ENCODE data around the gene RUSF1.

RUSF1 gene

DNA sequence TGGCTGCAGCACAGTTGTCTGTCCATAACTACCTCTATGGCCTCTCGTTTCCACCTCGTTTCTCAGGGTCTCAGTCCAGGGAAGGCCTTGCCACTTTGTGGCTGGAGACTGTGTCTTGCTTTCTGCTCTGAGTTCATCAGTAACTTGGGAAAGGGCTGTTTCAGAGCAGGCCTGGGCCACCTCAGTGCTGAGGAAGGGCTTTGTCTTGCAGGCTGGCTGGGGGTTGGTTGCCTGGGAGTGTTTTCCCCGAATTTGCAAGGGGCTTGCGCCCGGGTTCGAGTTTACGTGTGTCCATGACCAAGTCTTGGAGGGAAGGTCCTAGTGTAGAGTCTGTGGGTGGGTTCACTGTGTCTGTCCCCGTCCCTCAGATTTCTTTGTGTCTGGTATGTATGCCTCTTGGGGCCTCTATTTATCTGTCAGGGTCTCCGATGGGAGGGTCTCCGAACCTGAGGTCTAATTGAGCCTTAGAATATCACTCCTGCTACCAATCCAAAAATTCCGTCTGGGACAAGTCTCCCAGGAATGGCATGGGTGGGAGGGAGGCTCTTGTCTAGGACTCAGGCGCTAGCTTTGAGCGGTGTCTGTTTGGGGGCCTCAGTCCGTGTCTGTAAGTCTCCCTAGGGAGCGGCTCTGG lies 36.8 kb downstream of the RUSF1 start:
- peaks cover 16% of the 10 kb centered on the region for H3K27me3 Mint-ChIP-seq
- no peak overlapping the region for H3K27ac Mint-ChIP-seq (ENCODE audit: low read depth)
- DNase-seq (ENCODE audit: low spot score in 2 of 2) (no peak), ATAC-seq (replicated peaks; ENCODE audit: extremely low read depth, poor library complexity, severe bottlenecking) (no peak)
- H3K9me3 Mint-ChIP-seq = no peaks in the 10 kb centered on the region
- H3K4me1 Mint-ChIP-seq = peaks cover 19% of the 10 kb centered on the region
- H3K36me3 Mint-ChIP-seq (ENCODE audit: insufficient read depth) = peaks cover 5% of the 10 kb centered on the region
- H3K4me3 Mint-ChIP-seq = no peak overlapping the region

DNA sequence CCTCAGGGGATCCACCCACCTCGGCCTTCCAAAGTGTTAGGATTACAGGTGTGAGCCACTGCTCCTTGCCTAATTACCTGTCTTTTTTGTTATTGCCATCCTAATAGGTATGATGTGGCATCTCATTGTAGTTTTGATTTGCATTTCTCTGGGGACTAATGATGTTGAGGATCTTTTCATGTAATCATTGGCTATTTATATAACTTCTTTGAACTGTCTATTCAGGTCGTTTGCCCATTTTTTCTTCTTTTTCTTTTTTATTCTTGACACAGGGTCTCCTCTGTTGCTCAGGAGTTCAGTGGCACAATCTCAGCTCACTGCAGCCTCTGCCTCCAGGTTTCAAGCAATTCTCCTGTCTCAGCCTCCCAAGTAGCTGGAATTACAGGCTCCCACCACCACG lies 37.6 kb downstream of the RUSF1 start:
- H3K27me3 Mint-ChIP-seq = peaks cover 16% of the 10 kb centered on the region
- H3K36me3 Mint-ChIP-seq (ENCODE audit: insufficient read depth) = peaks cover 7% of the 10 kb centered on the region
- DNase-seq (ENCODE audit: low spot score in 2 of 2) = no peak

DNA sequence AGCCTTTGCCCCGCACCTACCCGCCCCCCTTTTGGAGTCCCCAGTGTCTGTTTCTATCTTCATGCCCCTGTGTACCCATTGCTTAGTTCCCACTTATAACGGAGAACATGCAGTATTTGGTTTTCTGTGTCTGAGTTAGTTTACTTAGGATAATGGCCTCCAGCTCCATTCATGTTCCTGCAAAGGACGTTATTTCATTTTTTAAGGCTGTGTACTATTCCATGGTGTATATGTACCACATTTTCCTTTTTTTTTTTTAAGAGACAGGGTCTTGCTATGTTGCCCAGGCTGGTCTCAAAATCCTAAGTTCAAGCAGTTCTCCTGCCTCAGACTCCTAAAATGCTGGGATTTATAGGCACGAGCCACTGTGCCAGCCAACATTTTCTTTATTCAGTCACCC lies 40.3 kb downstream of the RUSF1 start:
- Mint-ChIP-seq H3K27me3 (peaks cover 8% of the 10 kb centered on the region), H3K27ac (ENCODE audit: low read depth) (no peak overlapping the region)
- no peak for DNase-seq (ENCODE audit: low spot score in 2 of 2)

More for the DNA sequence above, 37.6 kb downstream of the RUSF1 start:
- Mint-ChIP-seq H3K4me1 (peaks cover 16% of the 10 kb centered on the region), H3K9me3 (no peaks in the 10 kb centered on the region), H3K4me3 (no peak overlapping the region), H3K27ac (ENCODE audit: low read depth) (no peak overlapping the region)
- ATAC-seq (replicated peaks; ENCODE audit: extremely low read depth, poor library complexity, severe bottlenecking) = no peak

DNA sequence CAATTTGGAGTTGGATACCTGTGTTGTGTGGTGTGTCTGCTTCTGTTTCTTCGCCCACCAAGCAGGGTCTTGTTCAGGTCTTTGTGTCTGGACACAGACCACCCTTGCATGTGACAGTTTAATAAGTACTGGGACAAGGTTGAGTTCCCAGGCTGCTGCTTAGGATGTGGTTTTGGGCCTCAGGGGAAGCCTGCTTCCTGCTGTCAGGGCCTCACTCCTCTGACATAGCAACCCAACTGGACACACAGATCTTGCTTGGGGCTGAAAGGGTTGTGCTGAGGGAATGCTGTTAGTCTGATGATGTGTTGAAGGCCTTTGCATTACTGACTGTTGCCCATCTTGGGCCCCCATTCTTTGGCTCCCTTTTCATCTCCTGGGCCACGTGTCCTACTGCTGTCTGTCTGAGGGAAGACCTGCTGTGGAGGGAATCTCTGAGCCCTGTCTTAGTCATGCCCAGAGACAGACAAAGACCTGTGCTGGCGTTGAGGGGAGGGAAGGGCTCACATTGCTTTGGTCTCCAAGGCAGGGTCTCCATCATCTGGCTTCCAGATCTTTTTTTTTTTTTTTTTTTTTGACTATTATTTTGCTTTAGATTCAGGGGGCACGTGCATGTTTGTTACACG lies 40.9 kb downstream of the RUSF1 start:
- H3K27ac Mint-ChIP-seq (ENCODE audit: low read depth) = no peak overlapping the region
- ATAC-seq (replicated peaks; ENCODE audit: extremely low read depth, poor library complexity, severe bottlenecking) = no peak
- peaks cover 14% of the 10 kb centered on the region for H3K4me1 Mint-ChIP-seq
- no peaks in the 10 kb centered on the region for H3K9me3 Mint-ChIP-seq
- no peak overlapping the region for H3K4me3 Mint-ChIP-seq
- no peak for DNase-seq (ENCODE audit: low spot score in 2 of 2)
- H3K36me3 Mint-ChIP-seq (ENCODE audit: insufficient read depth) = peaks cover 23% of the 10 kb centered on the region
- H3K27me3 Mint-ChIP-seq = peaks cover 2% of the 10 kb centered on the region

More for the DNA sequence above, 40.3 kb downstream of the RUSF1 start:
- H3K4me3 Mint-ChIP-seq = no peak overlapping the region
- H3K4me1 Mint-ChIP-seq = peaks cover 20% of the 10 kb centered on the region
- no peak for ATAC-seq (replicated peaks; ENCODE audit: extremely low read depth, poor library complexity, severe bottlenecking)
- H3K9me3 Mint-ChIP-seq = no peaks in the 10 kb centered on the region
- peaks cover 20% of the 10 kb centered on the region for H3K36me3 Mint-ChIP-seq (ENCODE audit: insufficient read depth)

DNA sequence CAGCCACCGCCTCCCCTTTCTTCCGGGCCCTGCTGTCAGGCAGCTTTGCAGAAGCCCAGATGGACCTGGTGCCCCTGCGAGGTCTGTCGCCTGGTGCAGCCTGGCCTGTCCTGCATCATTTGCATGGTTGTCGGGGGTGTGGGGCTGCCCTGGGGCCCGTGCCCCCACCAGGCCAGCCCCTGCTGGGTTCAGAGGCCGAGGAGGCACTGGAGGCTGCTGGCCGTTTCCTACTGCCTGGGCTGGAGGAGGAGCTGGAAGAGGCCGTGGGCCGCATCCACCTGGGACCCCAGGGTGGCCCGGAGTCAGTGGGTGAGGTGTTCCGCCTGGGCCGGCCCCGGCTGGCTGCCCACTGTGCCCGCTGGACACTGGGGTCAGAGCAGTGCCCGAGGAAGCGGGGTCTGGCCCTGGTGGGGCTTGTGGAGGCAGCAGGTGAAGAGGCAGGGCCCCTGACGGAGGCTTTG lies 41.8 kb downstream of the RUSF1 start:
- ATAC-seq (replicated peaks; ENCODE audit: extremely low read depth, poor library complexity, severe bottlenecking) = no peak
- DNase-seq (ENCODE audit: low spot score in 2 of 2) = no peak
- Mint-ChIP-seq H3K27me3 (no peaks in the 10 kb centered on the region), H3K36me3 (ENCODE audit: insufficient read depth) (peaks cover 23% of the 10 kb centered on the region), H3K9me3 (no peaks in the 10 kb centered on the region), H3K4me1 (peaks cover 14% of the 10 kb centered on the region), H3K27ac (ENCODE audit: low read depth) (no peak overlapping the region), H3K4me3 (no peak overlapping the region)

DNA sequence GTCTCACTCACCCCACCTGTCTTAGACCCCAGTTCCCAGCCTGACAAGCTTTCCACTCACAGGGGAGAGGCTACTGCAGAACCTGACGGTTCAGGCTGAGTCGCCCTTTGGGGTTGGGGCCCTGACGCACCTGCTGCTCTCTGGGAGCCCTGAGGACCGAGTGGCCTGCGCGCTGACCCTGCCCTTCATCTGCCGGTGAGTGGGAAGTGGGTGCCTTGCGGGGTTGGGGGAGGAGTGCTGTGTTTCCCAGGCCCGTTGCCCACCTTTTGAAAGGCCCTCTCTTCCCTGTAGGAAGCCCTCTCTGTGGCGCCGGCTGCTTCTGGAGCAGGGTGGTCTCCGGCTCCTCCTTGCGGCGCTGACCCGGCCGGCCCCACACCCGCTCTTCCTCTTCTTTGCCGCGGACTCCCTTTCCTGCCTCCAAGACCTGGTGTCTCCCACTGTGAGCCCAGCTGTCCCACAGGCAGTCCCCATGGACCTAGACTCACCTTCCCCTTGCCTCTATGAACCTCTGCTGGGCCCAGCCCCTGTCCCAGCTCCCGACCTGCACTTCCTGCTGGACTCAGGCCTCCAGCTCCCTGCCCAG lies 42.3 kb downstream of the RUSF1 start:
- Mint-ChIP-seq H3K9me3 (no peaks in the 10 kb centered on the region), H3K36me3 (ENCODE audit: insufficient read depth) (peaks cover 25% of the 10 kb centered on the region), H3K27me3 (no peaks in the 10 kb centered on the region), H3K4me3 (no peak overlapping the region), H3K4me1 (peaks cover 20% of the 10 kb centered on the region), H3K27ac (ENCODE audit: low read depth) (no peak overlapping the region)
- ATAC-seq (replicated peaks; ENCODE audit: extremely low read depth, poor library complexity, severe bottlenecking) = no peak
- DNase-seq (ENCODE audit: low spot score in 2 of 2) = no peak

DNA sequence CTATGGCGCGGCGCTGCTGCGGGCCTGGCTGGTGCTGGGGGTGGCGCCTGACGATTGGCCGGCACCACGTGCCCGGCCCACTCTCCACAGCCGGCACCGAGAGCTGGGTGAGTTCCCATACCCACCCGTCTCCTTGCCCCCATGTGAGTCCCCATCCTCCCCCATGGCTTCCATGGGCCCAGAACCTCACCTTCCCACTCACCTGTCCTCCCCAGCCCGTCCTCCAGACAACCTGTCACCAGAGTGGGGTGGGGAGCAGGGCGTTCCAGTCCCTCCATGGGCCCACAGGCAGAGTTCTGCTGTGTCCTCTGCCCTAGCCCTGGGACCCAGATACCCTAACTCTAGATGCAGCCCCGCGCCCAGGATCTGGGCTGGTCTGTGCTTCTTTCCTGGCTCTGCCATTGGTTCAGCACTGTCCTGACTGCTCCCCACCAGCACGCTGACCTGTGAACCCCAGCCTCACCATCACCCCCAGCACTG lies 43.4 kb downstream of the RUSF1 start:
- Mint-ChIP-seq H3K27ac (ENCODE audit: low read depth) (no peak overlapping the region), H3K4me1 (peaks cover 27% of the 10 kb centered on the region)
- no peak for ATAC-seq (replicated peaks; ENCODE audit: extremely low read depth, poor library complexity, severe bottlenecking)

DNA sequence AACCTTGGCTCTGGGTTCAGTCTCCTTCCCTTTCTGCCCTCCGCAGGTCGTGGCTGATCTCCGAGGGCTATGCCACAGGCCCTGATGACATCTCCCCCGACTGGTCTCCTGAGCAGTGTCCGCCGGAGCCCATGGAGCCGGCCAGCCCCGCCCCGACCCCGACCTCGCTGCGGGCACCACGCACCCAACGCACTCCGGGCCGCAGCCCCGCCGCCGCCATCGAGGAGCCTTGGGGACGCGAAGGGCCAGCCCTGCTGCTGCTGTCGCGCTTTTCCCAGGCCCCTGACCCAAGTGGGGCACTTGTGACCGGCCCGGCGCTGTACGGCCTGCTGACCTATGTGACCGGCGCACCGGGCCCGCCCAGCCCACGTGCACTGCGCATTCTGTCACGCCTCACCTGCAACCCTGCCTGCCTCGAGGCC lies 43.8 kb downstream of the RUSF1 start:
- H3K4me1 Mint-ChIP-seq = peaks cover 28% of the 10 kb centered on the region
- no peaks in the 10 kb centered on the region for H3K27me3 Mint-ChIP-seq
- H3K36me3 Mint-ChIP-seq (ENCODE audit: insufficient read depth) = peaks cover 30% of the 10 kb centered on the region
- ATAC-seq (replicated peaks; ENCODE audit: extremely low read depth, poor library complexity, severe bottlenecking) = no peak
- H3K9me3 Mint-ChIP-seq = no peaks in the 10 kb centered on the region
- H3K4me3 Mint-ChIP-seq = no peak overlapping the region
- DNase-seq (ENCODE audit: low spot score in 2 of 2) = no peak
- H3K27ac Mint-ChIP-seq (ENCODE audit: low read depth) = no peak overlapping the region

More for the DNA sequence above, 43.4 kb downstream of the RUSF1 start:
- peaks cover 26% of the 10 kb centered on the region for H3K36me3 Mint-ChIP-seq (ENCODE audit: insufficient read depth)
- H3K4me3 Mint-ChIP-seq = no peak overlapping the region
- no peaks in the 10 kb centered on the region for H3K9me3 Mint-ChIP-seq
- H3K27me3 Mint-ChIP-seq = no peaks in the 10 kb centered on the region
- DNase-seq (ENCODE audit: low spot score in 2 of 2) = no peak

DNA sequence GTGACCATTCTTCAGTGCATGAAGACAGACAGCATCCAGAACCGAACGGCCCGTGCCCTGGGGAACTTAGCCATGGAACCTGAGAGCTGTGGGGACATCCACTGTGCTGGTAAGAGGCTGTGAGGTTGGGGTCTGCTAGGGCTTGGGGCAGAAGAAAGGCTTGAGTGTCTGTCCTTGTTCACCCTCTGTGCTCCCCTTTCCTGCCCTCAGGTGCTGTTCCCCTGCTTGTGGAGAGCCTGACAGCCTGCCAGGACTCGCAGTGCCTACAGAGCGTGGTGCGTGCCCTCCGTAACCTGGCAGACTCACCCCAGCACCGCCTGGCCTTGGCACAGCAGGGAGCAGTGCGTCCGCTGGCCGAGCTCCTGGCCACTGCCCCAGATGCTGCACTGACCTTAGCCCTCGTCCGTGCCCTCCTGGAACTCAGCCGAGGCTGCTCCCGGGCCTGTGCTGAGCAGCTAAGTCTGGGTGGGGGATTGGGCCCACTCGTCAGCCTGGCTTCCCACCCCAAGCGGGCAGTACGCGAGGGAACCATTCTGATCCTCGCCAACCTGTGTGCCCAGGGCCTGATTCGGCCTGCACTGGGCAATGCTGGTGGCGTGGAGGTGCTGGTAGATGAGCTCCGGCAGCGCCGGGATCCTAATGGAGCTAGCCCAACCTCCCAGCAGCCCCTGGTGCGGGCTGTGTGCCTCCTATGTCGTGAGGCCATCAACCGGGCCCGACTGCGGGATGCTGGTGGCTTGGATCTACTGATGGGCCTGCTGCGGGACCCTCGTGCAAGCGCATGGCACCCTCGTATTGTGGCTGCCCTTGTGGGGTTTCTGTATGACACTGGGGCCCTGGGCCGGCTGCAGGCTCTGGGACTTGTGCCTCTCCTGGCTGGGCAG lies 46.0 kb downstream of the RUSF1 start:
- Mint-ChIP-seq H3K27ac (ENCODE audit: low read depth) (no peak overlapping the region), H3K4me1 (peaks cover 30% of the 10 kb centered on the region), H3K36me3 (ENCODE audit: insufficient read depth) (peaks cover 37% of the 10 kb centered on the region), H3K9me3 (no peaks in the 10 kb centered on the region), H3K4me3 (no peak overlapping the region), H3K27me3 (no peaks in the 10 kb centered on the region)
- no peak for DNase-seq (ENCODE audit: low spot score in 2 of 2)
- no peak for ATAC-seq (replicated peaks; ENCODE audit: extremely low read depth, poor library complexity, severe bottlenecking)

DNA sequence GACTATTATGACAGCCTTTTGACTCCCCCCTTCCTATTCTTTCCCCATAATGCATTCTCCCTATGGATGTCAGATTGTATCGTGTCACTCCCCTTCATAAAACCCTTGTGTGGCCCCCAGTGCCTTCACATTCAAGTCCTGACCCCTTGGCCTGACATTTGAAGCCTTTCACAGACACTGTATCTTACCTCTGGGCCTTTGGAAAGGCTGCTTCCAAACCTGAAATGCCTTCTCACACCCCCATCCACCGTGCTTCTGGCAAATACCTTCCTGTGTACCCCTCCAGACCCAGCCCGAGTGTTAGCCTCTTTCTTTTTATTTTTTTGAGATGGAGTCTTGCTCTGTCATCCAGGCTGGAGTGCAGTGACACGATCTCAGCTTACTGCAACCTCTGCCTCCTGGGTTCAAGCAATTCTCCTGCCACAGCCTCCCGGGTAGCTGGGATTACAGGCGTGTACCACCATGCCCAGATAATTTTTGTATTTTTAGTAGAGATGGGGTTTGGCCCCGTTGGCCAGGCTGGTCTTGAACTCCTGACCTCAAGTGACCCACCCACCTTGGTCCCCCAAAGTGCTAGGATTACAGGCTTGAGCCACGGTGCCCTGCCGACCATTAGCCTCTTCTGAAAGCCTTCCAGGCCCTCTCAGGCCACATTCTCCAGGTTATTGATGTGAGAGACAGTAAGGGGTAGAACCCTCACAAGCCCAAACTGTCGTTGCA lies 46.8 kb downstream of the RUSF1 start:
- H3K27me3 Mint-ChIP-seq = no peaks in the 10 kb centered on the region
- H3K4me3 Mint-ChIP-seq = no peak overlapping the region
- peaks cover 24% of the 10 kb centered on the region for H3K4me1 Mint-ChIP-seq
- DNase-seq (ENCODE audit: low spot score in 2 of 2) (no peak), ATAC-seq (replicated peaks; ENCODE audit: extremely low read depth, poor library complexity, severe bottlenecking) (no peak)
- H3K36me3 Mint-ChIP-seq (ENCODE audit: insufficient read depth) = peaks cover 36% of the 10 kb centered on the region
- no peaks in the 10 kb centered on the region for H3K9me3 Mint-ChIP-seq
- H3K27ac Mint-ChIP-seq (ENCODE audit: low read depth) = no peak overlapping the region

DNA sequence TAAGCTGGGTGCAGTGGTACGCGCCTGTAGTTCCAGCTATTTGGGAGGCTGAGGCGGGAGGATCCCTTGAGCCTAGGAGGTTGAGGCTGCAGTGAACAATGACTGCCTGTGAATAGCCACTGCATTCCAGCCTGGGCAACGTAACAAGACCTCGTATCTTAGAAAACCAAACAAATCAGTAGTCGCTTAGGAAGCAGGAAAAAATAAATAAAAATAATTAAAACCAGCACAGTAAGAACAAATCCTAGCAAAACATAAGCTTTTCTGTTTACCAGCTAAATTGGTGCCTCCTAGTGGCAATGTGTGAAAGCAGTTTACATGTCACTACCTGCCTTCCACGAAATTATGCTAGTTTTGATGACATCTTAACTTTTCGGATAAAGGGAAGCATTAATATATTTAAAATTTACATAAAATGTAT lies 47.6 kb downstream of the RUSF1 start:
- H3K4me3 Mint-ChIP-seq = peak overlapping the region; percentile 88
- peak overlapping the region; percentile 94 for H3K27ac Mint-ChIP-seq (ENCODE audit: low read depth)
- no peak for DNase-seq (ENCODE audit: low spot score in 2 of 2)
- no peaks in the 10 kb centered on the region for H3K27me3 Mint-ChIP-seq
- H3K4me1 Mint-ChIP-seq = peaks cover 29% of the 10 kb centered on the region
- ATAC-seq (replicated peaks; ENCODE audit: extremely low read depth, poor library complexity, severe bottlenecking) = no peak
- no peaks in the 10 kb centered on the region for H3K9me3 Mint-ChIP-seq
- peaks cover 34% of the 10 kb centered on the region for H3K36me3 Mint-ChIP-seq (ENCODE audit: insufficient read depth)

Measured in central memory CD8-positive, alpha-beta T cell (primary cell).